A549 treated with ZK216348 at 1 μM for 4 hours (cell line): ENCODE results near the gene ZNF180. TPM values are rescaled to one million over a fixed set of nuclear protein-coding genes. Genes with fewer than 3 reads are reported as not detected.

Experiments
- total RNA-seq: library from RNA; stranded (reverse); fragments of 200-300 nt; extraction: Qiagen RNA extraction; gene quantifications from 5 replicates; pipeline ENCODE4 v1.2.3, GENCODE V29; 2022; ENCODE audit warnings: low read depth

ZNF180 gene
- total RNA-seq: 7.5 to 11.3 TPM (median 8.2 TPM) in 5 replicates

DNA sequence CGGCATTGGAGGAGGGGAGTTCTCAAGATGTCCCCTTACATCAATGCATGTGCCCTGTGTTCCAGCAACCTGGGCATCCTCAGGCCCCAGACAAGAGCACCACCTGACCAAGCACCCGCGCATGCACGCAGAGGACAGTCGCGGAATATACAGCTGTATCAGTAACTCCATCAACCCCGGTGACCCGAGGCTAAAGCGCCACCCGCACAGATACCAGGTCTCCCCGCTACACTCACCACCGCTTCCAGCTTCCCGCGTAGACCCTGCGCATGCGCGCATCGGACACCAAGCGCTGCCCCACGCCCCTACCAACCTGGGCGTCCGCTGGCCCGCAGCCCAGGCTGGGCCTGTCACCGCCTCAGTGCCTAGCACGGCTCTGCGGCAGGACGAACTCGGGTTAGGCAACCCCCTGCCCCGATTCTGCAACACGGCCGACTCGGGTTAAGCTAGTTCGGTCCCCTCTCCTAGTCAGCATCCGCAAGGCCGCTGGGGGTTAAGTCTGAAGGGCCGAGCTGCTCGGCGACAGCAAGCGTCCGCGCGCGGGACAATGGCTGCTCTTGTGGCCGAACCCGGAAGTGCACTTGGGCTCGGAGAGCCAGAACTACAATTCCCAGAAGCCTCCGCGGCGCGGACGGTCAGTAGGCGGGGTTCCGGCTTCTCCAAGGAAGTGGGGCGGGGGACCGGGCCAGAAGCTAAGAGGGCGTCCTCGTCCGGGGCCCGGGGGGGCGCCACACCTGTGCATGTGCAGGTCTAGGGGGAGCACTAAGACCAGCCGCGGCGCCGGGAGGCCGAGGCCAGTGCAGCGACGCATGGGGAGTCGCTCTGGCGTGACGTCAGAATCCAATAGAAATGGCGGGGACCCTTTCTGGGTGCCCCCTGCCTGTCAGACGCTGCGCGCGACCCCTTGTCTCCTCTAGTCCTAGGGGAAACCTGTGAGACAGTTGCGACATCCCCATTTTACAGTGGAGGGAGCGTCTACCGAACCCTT lies at the start of gene ZNF180:
TSS of gene ZNF180 (minus strand) at position 561 of the 988 bp plus-strand sequence. CDS start 3,188 bp downstream, outside the sequence.

GRCh38 chr19:44529536-44529935 lies 29.2 kb upstream of the ZNF180 start, which contains the start of gene CEACAM20:
Gene CEACAM20 (minus strand): TSS chr19:44529675. CDS start chr19:44529509, 166 bp downstream.

GRCh38 chr19:44447916-44448674 lies 52.2 kb downstream of the ZNF180 start, which contains the start of gene ZNF229:
Gene ZNF229 (minus strand): TSS chr19:44448472. CDS start chr19:44442847, 5,625 bp downstream.

Other genes with a start within 250 kb of the ZNF180 start
- gene ZNF233, start 240.6 kb downstream of the ZNF180 start, total RNA-seq: 0.31 to 1.2 TPM (median 0.95 TPM) in 5 replicates
- 2.9 to 4.1 TPM (median 3.3 TPM) in 5 replicates for gene ZNF235, start 195.5 kb downstream of the ZNF180 start, total RNA-seq
- gene ZNF112, start 143.8 kb downstream of the ZNF180 start, total RNA-seq: 1.3 to 2.2 TPM (median 2.0 TPM) in 5 replicates
- 2.1 to 2.7 TPM (median 2.4 TPM) in 5 replicates for gene ZNF285, start 98.9 kb downstream of the ZNF180 start, total RNA-seq
- 2.1 to 4.7 TPM (median 3.0 TPM) in 5 replicates for gene ZNF229, start 52.0 kb downstream of the ZNF180 start, total RNA-seq
- gene CEACAM20, start 29.2 kb upstream of the ZNF180 start, total RNA-seq: 0.09 to 0.11 TPM in 2 of 5 replicates, not detected in the others
- gene IGSF23, start 113.0 kb upstream of the ZNF180 start, total RNA-seq: 0.27 to 0.68 TPM (median 0.45 TPM) in 5 replicates
- gene PVR, start 143.4 kb upstream of the ZNF180 start, total RNA-seq: 96.5 to 123 TPM (median 114 TPM) in 5 replicates
- 6.6 to 13.0 TPM (median 10.0 TPM) in 5 replicates for gene CEACAM19, start 171.0 kb upstream of the ZNF180 start, total RNA-seq
- gene CEACAM16, start 198.6 kb upstream of the ZNF180 start, total RNA-seq: 0.08 to 0.19 TPM (median 0.16 TPM) in 3 of 5 replicates, not detected in the others
- gene BCL3, start 248.2 kb upstream of the ZNF180 start, total RNA-seq: 31.6 to 92.9 TPM (median 77.1 TPM) in 5 replicates